HG03571 (cell line): Measurements from ENCODE around the gene ZNF827.

Experiments used
- ATAC-seq: cut with Tn5 transposase; IDR thresholded peaks from one replicate; pipeline ENCODE4 v1.9.1; 2021; ENCODE audit not compliant: unreplicated experiment

ZNF827 gene

GRCh38 chr4:145808021-145808650 is 130.5 kb downstream of the ZNF827 start:
- ATAC-seq, result peak; percentile 60

GRCh38 chr4:145805490-145805889 is 133.1 kb downstream of the ZNF827 start:
- ATAC-seq, result no peak

- no peak for ATAC-seq
These were observed 134.5 kb downstream of the ZNF827 start for GRCh38 chr4:145804116-145804515.

GRCh38 chr4:145799223-145799622 is 139.4 kb downstream of the ZNF827 start:
- no peak for ATAC-seq

- ATAC-seq, result no peak
These were observed 141.3 kb downstream of the ZNF827 start for GRCh38 chr4:145797278-145797677.

- ATAC-seq, result no peak
These were observed 142.3 kb downstream of the ZNF827 start for GRCh38 chr4:145796346-145796745.

GRCh38 chr4:145795521-145795920 is 143.1 kb downstream of the ZNF827 start:
- ATAC-seq, result no peak

- no peak for ATAC-seq
These were observed 146.2 kb downstream of the ZNF827 start for GRCh38 chr4:145792429-145792828.

GRCh38 chr4:145791988-145792387 is 146.6 kb downstream of the ZNF827 start:
- no peak for ATAC-seq

GRCh38 chr4:145788755-145789154 is 149.9 kb downstream of the ZNF827 start:
- no peak for ATAC-seq

- ATAC-seq, result no peak
These were observed 151.8 kb downstream of the ZNF827 start for GRCh38 chr4:145786830-145787229.

GRCh38 chr4:145786261-145786660 is 152.4 kb downstream of the ZNF827 start:
- ATAC-seq, result no peak

- no peak for ATAC-seq
These were observed 153.1 kb downstream of the ZNF827 start for GRCh38 chr4:145785391-145786008.

GRCh38 chr4:145784036-145784435 is 154.6 kb downstream of the ZNF827 start:
- ATAC-seq, result no peak

GRCh38 chr4:145782756-145783155 is 155.9 kb downstream of the ZNF827 start:
- ATAC-seq, result no peak

- ATAC-seq, result no peak
These were observed 157.3 kb downstream of the ZNF827 start for GRCh38 chr4:145781351-145781750.

GRCh38 chr4:145779319-145779801 is 159.3 kb downstream of the ZNF827 start:
- ATAC-seq, result no peak

- no peak for ATAC-seq
These were observed 162.4 kb downstream of the ZNF827 start for GRCh38 chr4:145776208-145776607.

GRCh38 chr4:145775406-145775805 is 163.2 kb downstream of the ZNF827 start:
- no peak for ATAC-seq

GRCh38 chr4:145774473-145774872 is 164.2 kb downstream of the ZNF827 start:
- no peak for ATAC-seq

GRCh38 chr4:145773581-145774234 is 164.9 kb downstream of the ZNF827 start:
- peak; percentile 95 for ATAC-seq

GRCh38 chr4:145772347-145772746 is 166.3 kb downstream of the ZNF827 start:
- no peak for ATAC-seq
